H1 (cell line): ENCODE data around the gene LCLAT1. TPM values are rescaled to one million over a fixed set of nuclear protein-coding genes. Genes with fewer than 3 reads are reported as not detected.

ENCODE experiments used
- CTCF ChIA-PET: fragments of 300-600 bp; sonication (Branson Sonifier 250); formaldehyde crosslinking; loops from one replicate; lab custom pipeline; 2021; ENCODE audit not compliant: partially characterized antibody; lab: Charles Lee
- POLR2A ChIA-PET: fragments of 300-600 bp; sonication (Branson Sonifier 250); formaldehyde crosslinking; loops from one replicate; lab custom pipeline; 2021; ENCODE audit warnings: inconsistent platforms; ENCODE audit not compliant: partially characterized antibody; lab: Charles Lee
- DNase-seq, 2 experiments: peaks; one replicate each; pipeline versions ENCODE4 v3.0.0 to v3.0.0-alpha.2; 2010 to 2022; ENCODE audit warnings: low spot score in 2 of 2, low read depth in 1 of 2, mixed read lengths in 1 of 2
- FAIRE-seq: peaks from 2 replicates; lab custom pipeline; 2011; peaks lifted over from hg19 to GRCh38; lab: Jason Lieb, UNC
- H2AFZ ChIP-seq: 2 replicates; pipeline ENCODE4 v1.8.1; 2012; ENCODE audit warnings: low read length, inconsistent platforms
- H2AK5ac ChIP-seq: 2 replicates; pipeline ENCODE4 v1.6.1; 2013; ENCODE audit warnings: low read depth, low read length
- H2BK120ac ChIP-seq: replicated peaks from 2 replicates; pipeline ENCODE3; 2013; ENCODE audit warnings: low read depth, low read length, inconsistent platforms
- H2BK12ac ChIP-seq: 2 replicates; pipeline ENCODE4 v1.6.1; 2013; ENCODE audit warnings: low read depth, low read length
- H2BK15ac ChIP-seq: 2 replicates; pipeline ENCODE4 v1.6.1; 2013; ENCODE audit warnings: low read length
- H2BK20ac ChIP-seq: 2 replicates; pipeline ENCODE4 v1.6.1; 2013; ENCODE audit warnings: low read length
- H2BK5ac ChIP-seq: 2 replicates; pipeline ENCODE4 v1.6.1; 2013; ENCODE audit warnings: low read depth, low read length
- H3K14ac ChIP-seq: 2 replicates; pipeline ENCODE4 v1.6.1; 2013; ENCODE audit warnings: inconsistent platforms; ENCODE audit not compliant: insufficient read length
- H3K18ac ChIP-seq: 2 replicates; pipeline ENCODE4 v1.6.1; 2013; ENCODE audit warnings: low read length; ENCODE audit errors: extremely low read depth
- H3K23ac ChIP-seq: 2 replicates; pipeline ENCODE4 v1.6.1; 2013; ENCODE audit warnings: inconsistent platforms; ENCODE audit not compliant: insufficient read length
- H3K23me2 ChIP-seq: 2 replicates; pipeline ENCODE4 v1.6.1; 2013; ENCODE audit warnings: low read depth, low read length
- H3K27ac ChIP-seq: 2 replicates; pipeline ENCODE4 v1.6.1; 2011; ENCODE audit warnings: low read depth, low read length, inconsistent platforms
- H3K27me3 ChIP-seq, 4 experiments: replicated peaks in 1 of 4; 1 replicate in 1 of 4; 2 replicates in 3 of 4; pipeline versions ENCODE4 v1.6.1 to v1.8.1; 2011 to 2013; ENCODE audit warnings: low read length in 3 of 4, mild to moderate bottlenecking in 3 of 4, inconsistent platforms in 2 of 4, mixed read lengths in 2 of 4, moderate library complexity in 1 of 4; ENCODE audit not compliant: control insufficient read depth in 3 of 4, insufficient read depth in 3 of 4; ENCODE audit errors: extremely low read depth in 1 of 4
- H3K36me3 ChIP-seq, 4 experiments: 2 replicates each; pipeline versions ENCODE4 v1.6.1 to v1.8.1; 2011 to 2013; ENCODE audit warnings: mild to moderate bottlenecking in 4 of 4, low read length in 3 of 4, moderate library complexity in 2 of 4, control low read depth in 1 of 4, inconsistent platforms in 1 of 4; ENCODE audit not compliant: insufficient read depth in 4 of 4, control insufficient read depth in 2 of 4
- H3K4ac ChIP-seq: replicated peaks from 2 replicates; pipeline ENCODE3; 2013; ENCODE audit warnings: low read length, low read depth, mixed read lengths, inconsistent platforms; ENCODE audit not compliant: insufficient read length
- H3K4me1 ChIP-seq, 4 experiments: replicated peaks in 1 of 4; 1 replicate in 1 of 4; 2 replicates in 3 of 4; pipeline versions ENCODE4 v1.6.1 to v1.8.1; 2011 to 2013; ENCODE audit warnings: low read length in 3 of 4, inconsistent platforms in 2 of 4, mixed read lengths in 1 of 4; ENCODE audit not compliant: insufficient read depth in 4 of 4, control insufficient read depth in 3 of 4
- H3K4me2 ChIP-seq, 2 experiments: 2 replicates each; pipeline versions ENCODE4 v1.6.1 to v1.8.1; 2011 to 2013; ENCODE audit warnings: low read depth in 2 of 2, low read length in 2 of 2, control low read depth in 1 of 2, inconsistent platforms in 1 of 2, mild to moderate bottlenecking in 1 of 2; ENCODE audit not compliant: insufficient read depth in 1 of 2
- H3K4me3 ChIP-seq, 4 experiments: fragments of 200-600, 300-600 bp in 1 of 4; sonication (generic), shearing (Covaris generic), sonication (Bioruptor Twin) in 1 of 4; 2 replicates each; pipeline versions ENCODE4 v1.5.1 to v1.8.1; 2011 to 2016; ENCODE audit warnings: low read length in 4 of 4, low read depth in 3 of 4, control low read depth in 2 of 4, inconsistent platforms in 2 of 4, mild to moderate bottlenecking in 2 of 4, mixed read lengths in 1 of 4, moderate library complexity in 1 of 4; ENCODE audit not compliant: insufficient read depth in 2 of 4; ENCODE audit errors: extremely low read depth in 1 of 4
- H3K56ac ChIP-seq: replicated peaks from 2 replicates; pipeline ENCODE3; 2013; ENCODE audit warnings: low read depth, mild to moderate bottlenecking, mixed read lengths, low read length, inconsistent platforms; ENCODE audit not compliant: insufficient read length
- H3K79me1 ChIP-seq: 2 replicates; pipeline ENCODE4 v1.6.1; 2013; ENCODE audit warnings: low read depth, low read length, control low read depth
- H3K79me2 ChIP-seq, 2 experiments: 2 replicates each; pipeline versions ENCODE4 v1.6.1 to v1.8.1; 2012 to 2013; ENCODE audit warnings: low read length in 2 of 2, mild to moderate bottlenecking in 2 of 2, inconsistent platforms in 1 of 2; ENCODE audit not compliant: insufficient read depth in 2 of 2, control insufficient read depth in 1 of 2
- H3K9ac ChIP-seq, 4 experiments: replicated peaks in 1 of 4; 1 replicate in 1 of 4; 2 replicates in 3 of 4; pipeline versions ENCODE4 v1.6.1 to v1.8.1; 2011 to 2013; ENCODE audit warnings: low read depth in 3 of 4, low read length in 3 of 4, control low read depth in 2 of 4, mild to moderate bottlenecking in 2 of 4, moderate library complexity in 2 of 4, inconsistent platforms in 1 of 4; ENCODE audit errors: extremely low read depth in 1 of 4
- H3K9me3 ChIP-seq, 2 experiments: 2 replicates each; pipeline versions ENCODE4 v1.6.1 to v1.8.1; 2012 to 2013; ENCODE audit warnings: mild to moderate bottlenecking in 2 of 2, moderate library complexity in 2 of 2, control low read depth in 1 of 2, inconsistent platforms in 1 of 2, low read depth in 1 of 2, low read length in 1 of 2, mixed read lengths in 1 of 2; ENCODE audit not compliant: insufficient read depth in 2 of 2
- H4K20me1 ChIP-seq, 2 experiments: replicated peaks in 1 of 2; 2 replicates each; pipeline versions ENCODE3 to v1.8.1; 2011 to 2013; ENCODE audit warnings: inconsistent platforms in 2 of 2, low read length in 2 of 2, mild to moderate bottlenecking in 1 of 2; ENCODE audit not compliant: insufficient read depth in 2 of 2, control insufficient read depth in 1 of 2
- H4K5ac ChIP-seq: 2 replicates; pipeline ENCODE4 v1.6.1; 2013; ENCODE audit warnings: low read length, low read depth, mixed read lengths, inconsistent platforms; ENCODE audit not compliant: insufficient read length
- H4K8ac ChIP-seq: 2 replicates; pipeline ENCODE4 v1.8.0; 2013; ENCODE audit warnings: mild to moderate bottlenecking, moderate library complexity, low read length, inconsistent platforms; ENCODE audit not compliant: insufficient read depth; ENCODE audit errors: extremely low read depth
- H4K91ac ChIP-seq: replicated peaks from 2 replicates; pipeline ENCODE3; 2013; ENCODE audit warnings: low read length, mixed read lengths, inconsistent platforms; ENCODE audit not compliant: insufficient read length
- TAF1 ChIP-seq: IDR thresholded peaks from 2 replicates; pipeline ENCODE4 v1.6.1; 2011; ENCODE audit warnings: mild to moderate bottlenecking, low read depth, low read length
- polyA plus RNA-seq, 7 experiments: library from polyadenylated mRNA; depleted of rRNA in 3 of 7; stranded (reverse) in 5 of 7; unstranded in 2 of 7; fragments of >200 nt in 5 of 7; fragments of 200-250 nt in 2 of 7; gene quantifications; 1 replicate in 5 of 7; 2 replicates in 1 of 7; 4 replicates in 1 of 7; pipeline versions ENCODE4 v1.2.1 to v1.2.3, GENCODE V29; 2011 to 2013; ENCODE audit warnings: missing spikeins in 2 of 7, mixed read lengths in 2 of 7
- total RNA-seq: library from RNA; stranded (reverse); fragmentation: NEBNext Ultra II Directional; extraction: Animal tissue kit (Norgen Biotek cat#: 25700); gene quantifications from 2 replicates; pipeline ENCODE4 v1.2.1, GENCODE V29; 2021

Gene LCLAT1
- total and polyA plus RNA-seq, 2 of the 8 experiments (the other 6 are each of a cell fraction or from before 2014, with no cell fraction given) = 7.6 to 22.0 TPM

GRCh38 chr2:30499681-30500080 lies 52.6 kb downstream of the LCLAT1 start:
- Histone ChIP-seq H3K23ac (no peak overlapping the region), H3K27ac (no peak overlapping the region), H4K20me1 (no peaks in the 10 kb centered on the region), H2AFZ (no peak overlapping the region), H2AK5ac (no peak overlapping the region), H3K9me3 (peaks cover 3 to 4% of the 10 kb centered on the region in 2 experiments), H2BK120ac (no peak overlapping the region), H4K8ac (no peak overlapping the region), H4K91ac (no peak overlapping the region), H4K5ac (no peak overlapping the region), H3K79me1 (no peaks in the 10 kb centered on the region), H3K9ac (no peak overlapping the region), H2BK20ac (no peak overlapping the region), H2BK15ac (no peak overlapping the region), H3K79me2 (peaks cover 0 to 52% of the 10 kb centered on the region in 2 experiments; a peak in 3 of 4 replicates), H3K4me3 (no peak overlapping the region), H3K18ac (no peak overlapping the region), H2BK12ac (no peak overlapping the region), H3K36me3 (peaks cover 0 to 13% (median 2%) of the 10 kb centered on the region in 4 experiments; a peak in 2 of 8 replicates), H3K56ac (no peak overlapping the region), H3K14ac (no peak overlapping the region), H3K4ac (no peak overlapping the region), H3K23me2 (no peaks in the 10 kb centered on the region; the same call in 1 of the 2 replicates), H2BK5ac (no peak overlapping the region), H3K4me1 (peaks cover 0 to 3% (median 0%) of the 10 kb centered on the region in 4 experiments; a peak in 2 of 7 replicates), H3K27me3 (no peaks in the 10 kb centered on the region), H3K4me2 (no peak overlapping the region)
- FAIRE-seq (no peak), DNase-seq (no peak)
- no peak for TF ChIP-seq TAF1
- POLR2A ChIA-PET = no interaction called here
- CTCF ChIA-PET = no interaction called here
